HG03139 (cell line): Measurements from ENCODE around the gene AGRP.

Source experiments
- ATAC-seq: cut with Tn5 transposase; IDR thresholded peaks from one replicate; pipeline ENCODE4 v1.9.1; 2021; ENCODE audit not compliant: unreplicated experiment

Gene AGRP

GRCh38 chr16:67445913-67446907 lies 37.1 kb downstream of the AGRP start:
- ATAC-seq, result no peak

DNA sequence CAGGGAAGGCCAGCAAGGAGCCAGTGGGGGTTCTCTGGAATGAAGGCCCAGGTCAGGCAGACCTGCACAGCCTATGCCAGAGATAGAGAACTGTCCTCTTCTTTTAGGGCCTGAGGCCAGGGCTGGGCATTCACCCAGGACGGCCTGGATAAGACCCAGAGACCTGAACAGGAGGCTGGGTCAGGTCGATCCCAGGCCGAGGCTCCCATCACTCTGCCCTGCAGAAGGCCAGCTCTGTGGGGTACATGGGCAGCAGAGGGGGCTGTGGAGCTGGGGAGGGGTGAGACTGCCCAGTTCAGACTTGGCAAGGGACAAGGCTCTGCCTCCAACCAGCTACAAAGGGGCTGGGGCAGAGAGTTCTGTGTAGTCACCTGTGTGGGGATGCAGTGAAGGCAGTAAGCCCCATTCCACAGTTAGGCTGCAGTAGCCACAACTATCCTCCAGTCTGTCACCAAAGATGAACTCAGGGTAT lies 37.9 kb downstream of the AGRP start:
- no peak for ATAC-seq

DNA sequence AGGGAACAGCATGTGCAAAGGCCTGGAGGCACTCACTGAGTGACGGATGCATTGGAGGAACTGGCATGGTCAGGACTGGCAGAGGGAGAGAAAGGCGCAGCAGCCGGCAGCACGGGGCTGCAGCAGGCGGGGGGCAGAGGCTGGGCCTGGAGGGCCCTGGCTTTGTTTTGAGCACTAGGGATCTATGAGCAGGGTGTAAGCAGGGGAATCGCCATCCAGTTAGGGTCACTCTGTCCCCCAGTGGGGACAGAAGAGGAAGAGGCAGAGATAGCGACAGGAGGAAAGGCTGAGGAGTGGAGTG lies 38.3 kb downstream of the AGRP start:
- ATAC-seq, result no peak

GRCh38 chr16:67444259-67445125 lies 38.9 kb downstream of the AGRP start:
- no peak for ATAC-seq

DNA sequence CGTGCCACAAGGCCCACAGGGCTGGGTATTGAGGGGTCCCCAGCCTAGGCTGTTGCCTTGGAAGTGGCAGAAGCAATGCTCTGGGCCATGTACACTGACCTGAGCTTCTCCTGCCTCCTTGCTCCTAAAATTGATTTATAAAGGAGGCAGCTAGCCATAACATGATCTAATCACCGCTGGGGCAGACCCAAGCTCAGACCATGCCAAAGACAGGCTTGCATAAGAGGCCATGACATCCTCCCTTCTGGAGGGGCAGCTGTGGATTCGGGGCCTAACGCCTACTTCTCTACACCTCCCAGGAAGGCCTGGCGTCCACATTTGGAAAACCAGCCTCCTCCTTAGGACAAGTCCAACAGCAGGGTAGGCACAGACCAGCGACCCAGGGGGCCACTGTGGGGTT lies 40.1 kb downstream of the AGRP start:
- no peak for ATAC-seq

DNA sequence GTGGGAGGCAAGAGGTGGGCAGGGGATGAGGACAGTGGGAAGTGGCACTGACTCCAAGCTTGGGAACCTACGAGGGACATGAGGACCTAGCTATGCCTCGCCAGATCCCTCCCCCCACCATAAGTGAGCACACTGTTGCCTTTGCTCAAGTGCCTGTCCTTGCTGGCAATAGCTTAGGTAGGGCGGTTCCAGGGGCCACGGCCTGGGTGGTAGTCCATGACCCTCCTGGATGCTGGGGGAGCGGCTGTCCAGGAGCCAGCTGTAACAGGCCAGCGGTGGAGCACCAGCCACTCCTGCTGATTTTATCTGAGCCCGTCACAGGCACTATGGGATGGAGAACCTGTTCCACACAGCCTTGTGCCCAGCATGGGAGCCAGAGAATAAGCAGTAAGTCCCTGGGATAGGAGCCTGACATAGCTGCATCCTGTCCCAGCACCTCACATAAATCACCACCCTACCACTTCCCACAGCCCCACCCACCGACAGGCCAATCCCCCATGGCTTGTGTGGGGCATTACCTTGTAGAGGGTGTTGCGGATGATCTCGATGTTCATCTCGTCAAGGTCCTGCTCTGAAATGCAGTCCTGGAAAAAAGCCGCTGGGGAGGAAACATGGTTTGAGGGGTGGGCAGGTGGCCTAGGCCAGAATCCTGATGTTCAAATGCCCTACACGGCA lies 40.6 kb downstream of the AGRP start:
- ATAC-seq, result no peak

- ATAC-seq, result no peak
Measured at GRCh38 chr16:67441907-67442306, 41.4 kb downstream of the AGRP start.

- no peak for ATAC-seq
Measured at GRCh38 chr16:67441271-67441753, 42.0 kb downstream of the AGRP start.

DNA sequence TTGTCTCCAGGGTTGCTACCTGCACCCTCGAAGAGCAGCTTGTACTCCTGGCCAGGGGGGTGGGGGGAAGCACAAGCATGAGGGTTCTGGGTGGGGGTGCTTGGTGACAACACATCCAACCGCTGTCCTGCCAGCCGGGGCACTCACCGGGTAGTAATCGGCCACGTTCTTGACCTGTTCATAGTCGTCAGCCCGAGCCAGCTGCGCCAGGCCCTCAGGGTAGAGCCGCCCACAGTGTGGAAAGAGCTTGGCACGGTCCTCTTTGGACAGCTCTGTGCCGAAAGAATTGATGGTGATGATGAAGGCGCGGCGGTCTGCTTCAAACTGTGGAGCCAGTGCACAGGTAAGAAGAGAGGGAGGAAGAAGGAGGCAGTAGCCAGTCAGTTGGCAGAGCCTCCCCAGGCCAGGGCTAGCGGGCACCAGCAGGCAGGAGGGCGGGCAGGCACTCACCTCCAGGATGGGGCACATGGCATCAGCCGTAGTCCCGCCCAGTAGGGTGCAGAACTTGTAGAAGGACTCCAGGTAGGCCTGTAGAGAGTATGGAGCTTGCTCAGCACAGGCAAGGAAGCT lies 44.4 kb downstream of the AGRP start:
- no peak for ATAC-seq

GRCh38 chr16:67438098-67438791 lies 45.1 kb downstream of the AGRP start:
- ATAC-seq, result no peak

GRCh38 chr16:67437513-67437912 lies 45.8 kb downstream of the AGRP start:
- no peak for ATAC-seq

- ATAC-seq, result no peak
Measured at GRCh38 chr16:67436640-67437193, 46.6 kb downstream of the AGRP start.

GRCh38 chr16:67435758-67436164 lies 47.6 kb downstream of the AGRP start:
- no peak for ATAC-seq

DNA sequence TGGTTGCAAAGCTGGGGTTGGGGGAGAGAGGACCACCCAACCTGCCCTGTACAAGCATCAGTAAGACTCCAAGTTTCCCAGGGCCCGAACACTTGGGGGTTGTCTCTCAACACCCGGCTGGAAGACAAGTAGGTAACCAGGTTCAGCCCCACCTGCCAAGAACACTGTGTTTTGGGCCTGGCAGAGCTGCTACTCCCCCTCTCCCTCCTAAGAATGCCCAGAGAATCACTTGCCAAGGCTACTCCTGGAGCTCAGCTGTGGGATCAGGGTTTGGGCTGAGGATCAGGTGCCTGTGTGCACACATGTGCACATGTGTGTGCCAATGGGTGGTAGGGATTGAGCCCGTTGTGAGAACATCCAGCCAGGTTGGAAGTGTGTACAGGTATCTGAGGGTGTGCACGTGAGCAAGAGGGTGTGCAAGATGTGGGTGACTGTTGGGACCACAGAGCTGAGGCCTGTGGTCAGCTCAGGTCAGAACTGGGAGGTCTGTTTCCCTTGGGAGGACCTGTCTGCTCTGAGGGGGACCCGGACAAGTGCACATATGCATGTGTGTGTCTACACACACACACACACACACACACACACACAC lies 50.1 kb downstream of the AGRP start:
- no peak for ATAC-seq
